GM12801 (cell line): Measurements from ENCODE around the gene XRCC3.

Source experiments
- CTCF ChIP-seq: IDR thresholded peaks from one replicate; pipeline ENCODE4 v1.5.1; 2011; ENCODE audit warnings: control low read depth; ENCODE audit not compliant: insufficient read length; ENCODE audit errors: extremely low read depth

XRCC3 gene

GRCh38 chr14:103697603-103698379, 17.5 kb downstream of the XRCC3 start:
- no peak for TF ChIP-seq CTCF

- no peak for TF ChIP-seq CTCF
Measured at GRCh38 chr14:103697206-103697602, 18.0 kb downstream of the XRCC3 start.

GRCh38 chr14:103696466-103697071, 18.7 kb downstream of the XRCC3 start:
- no peak for TF ChIP-seq CTCF

GRCh38 chr14:103696070-103696402, 19.2 kb downstream of the XRCC3 start:
- TF ChIP-seq CTCF: no peak

GRCh38 chr14:103695296-103696069, 19.8 kb downstream of the XRCC3 start:
- TF ChIP-seq CTCF: no peak

- TF ChIP-seq CTCF: no peak
Measured at GRCh38 chr14:103694572-103695026, 20.7 kb downstream of the XRCC3 start.

- TF ChIP-seq CTCF: no peak
Measured at GRCh38 chr14:103693515-103693914, 21.7 kb downstream of the XRCC3 start.
